ENCODE results near the gene CD83.

GRCh38 chr6:14130435-14131075 lies 13.0 kb downstream of the CD83 start:
- TF ChIP-seq, protein P1, sequence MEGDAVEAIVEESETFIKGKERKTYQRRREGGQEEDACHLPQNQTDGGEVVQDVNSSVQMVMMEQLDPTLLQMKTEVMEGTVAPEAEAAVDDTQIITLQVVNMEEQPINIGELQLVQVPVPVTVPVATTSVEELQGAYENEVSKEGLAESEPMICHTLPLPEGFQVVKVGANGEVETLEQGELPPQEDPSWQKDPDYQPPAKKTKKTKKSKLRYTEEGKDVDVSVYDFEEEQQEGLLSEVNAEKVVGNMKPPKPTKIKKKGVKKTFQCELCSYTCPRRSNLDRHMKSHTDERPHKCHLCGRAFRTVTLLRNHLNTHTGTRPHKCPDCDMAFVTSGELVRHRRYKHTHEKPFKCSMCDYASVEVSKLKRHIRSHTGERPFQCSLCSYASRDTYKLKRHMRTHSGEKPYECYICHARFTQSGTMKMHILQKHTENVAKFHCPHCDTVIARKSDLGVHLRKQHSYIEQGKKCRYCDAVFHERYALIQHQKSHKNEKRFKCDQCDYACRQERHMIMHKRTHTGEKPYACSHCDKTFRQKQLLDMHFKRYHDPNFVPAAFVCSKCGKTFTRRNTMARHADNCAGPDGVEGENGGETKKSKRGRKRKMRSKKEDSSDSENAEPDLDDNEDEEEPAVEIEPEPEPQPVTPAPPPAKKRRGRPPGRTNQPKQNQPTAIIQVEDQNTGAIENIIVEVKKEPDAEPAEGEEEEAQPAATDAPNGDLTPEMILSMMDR (IDR thresholded peaks at IDR 0.05): no peak
- no peak for TF ChIP-seq POLR2A (IDR thresholded peaks at IDR 0.05)

Data from uterus (tissue), 2 donors.